ENCODE results near the gene WDR73. TPM values are rescaled to one million over a fixed set of nuclear protein-coding genes. Genes with fewer than 3 reads are reported as not detected.

Gene WDR73
- total and polyA plus RNA-seq, 2 of the 8 experiments (the other 6 are each of a cell fraction or from before 2014, with no cell fraction given) = 22.7 to 23.1 TPM

- TF ChIP-seq, protein P1, sequence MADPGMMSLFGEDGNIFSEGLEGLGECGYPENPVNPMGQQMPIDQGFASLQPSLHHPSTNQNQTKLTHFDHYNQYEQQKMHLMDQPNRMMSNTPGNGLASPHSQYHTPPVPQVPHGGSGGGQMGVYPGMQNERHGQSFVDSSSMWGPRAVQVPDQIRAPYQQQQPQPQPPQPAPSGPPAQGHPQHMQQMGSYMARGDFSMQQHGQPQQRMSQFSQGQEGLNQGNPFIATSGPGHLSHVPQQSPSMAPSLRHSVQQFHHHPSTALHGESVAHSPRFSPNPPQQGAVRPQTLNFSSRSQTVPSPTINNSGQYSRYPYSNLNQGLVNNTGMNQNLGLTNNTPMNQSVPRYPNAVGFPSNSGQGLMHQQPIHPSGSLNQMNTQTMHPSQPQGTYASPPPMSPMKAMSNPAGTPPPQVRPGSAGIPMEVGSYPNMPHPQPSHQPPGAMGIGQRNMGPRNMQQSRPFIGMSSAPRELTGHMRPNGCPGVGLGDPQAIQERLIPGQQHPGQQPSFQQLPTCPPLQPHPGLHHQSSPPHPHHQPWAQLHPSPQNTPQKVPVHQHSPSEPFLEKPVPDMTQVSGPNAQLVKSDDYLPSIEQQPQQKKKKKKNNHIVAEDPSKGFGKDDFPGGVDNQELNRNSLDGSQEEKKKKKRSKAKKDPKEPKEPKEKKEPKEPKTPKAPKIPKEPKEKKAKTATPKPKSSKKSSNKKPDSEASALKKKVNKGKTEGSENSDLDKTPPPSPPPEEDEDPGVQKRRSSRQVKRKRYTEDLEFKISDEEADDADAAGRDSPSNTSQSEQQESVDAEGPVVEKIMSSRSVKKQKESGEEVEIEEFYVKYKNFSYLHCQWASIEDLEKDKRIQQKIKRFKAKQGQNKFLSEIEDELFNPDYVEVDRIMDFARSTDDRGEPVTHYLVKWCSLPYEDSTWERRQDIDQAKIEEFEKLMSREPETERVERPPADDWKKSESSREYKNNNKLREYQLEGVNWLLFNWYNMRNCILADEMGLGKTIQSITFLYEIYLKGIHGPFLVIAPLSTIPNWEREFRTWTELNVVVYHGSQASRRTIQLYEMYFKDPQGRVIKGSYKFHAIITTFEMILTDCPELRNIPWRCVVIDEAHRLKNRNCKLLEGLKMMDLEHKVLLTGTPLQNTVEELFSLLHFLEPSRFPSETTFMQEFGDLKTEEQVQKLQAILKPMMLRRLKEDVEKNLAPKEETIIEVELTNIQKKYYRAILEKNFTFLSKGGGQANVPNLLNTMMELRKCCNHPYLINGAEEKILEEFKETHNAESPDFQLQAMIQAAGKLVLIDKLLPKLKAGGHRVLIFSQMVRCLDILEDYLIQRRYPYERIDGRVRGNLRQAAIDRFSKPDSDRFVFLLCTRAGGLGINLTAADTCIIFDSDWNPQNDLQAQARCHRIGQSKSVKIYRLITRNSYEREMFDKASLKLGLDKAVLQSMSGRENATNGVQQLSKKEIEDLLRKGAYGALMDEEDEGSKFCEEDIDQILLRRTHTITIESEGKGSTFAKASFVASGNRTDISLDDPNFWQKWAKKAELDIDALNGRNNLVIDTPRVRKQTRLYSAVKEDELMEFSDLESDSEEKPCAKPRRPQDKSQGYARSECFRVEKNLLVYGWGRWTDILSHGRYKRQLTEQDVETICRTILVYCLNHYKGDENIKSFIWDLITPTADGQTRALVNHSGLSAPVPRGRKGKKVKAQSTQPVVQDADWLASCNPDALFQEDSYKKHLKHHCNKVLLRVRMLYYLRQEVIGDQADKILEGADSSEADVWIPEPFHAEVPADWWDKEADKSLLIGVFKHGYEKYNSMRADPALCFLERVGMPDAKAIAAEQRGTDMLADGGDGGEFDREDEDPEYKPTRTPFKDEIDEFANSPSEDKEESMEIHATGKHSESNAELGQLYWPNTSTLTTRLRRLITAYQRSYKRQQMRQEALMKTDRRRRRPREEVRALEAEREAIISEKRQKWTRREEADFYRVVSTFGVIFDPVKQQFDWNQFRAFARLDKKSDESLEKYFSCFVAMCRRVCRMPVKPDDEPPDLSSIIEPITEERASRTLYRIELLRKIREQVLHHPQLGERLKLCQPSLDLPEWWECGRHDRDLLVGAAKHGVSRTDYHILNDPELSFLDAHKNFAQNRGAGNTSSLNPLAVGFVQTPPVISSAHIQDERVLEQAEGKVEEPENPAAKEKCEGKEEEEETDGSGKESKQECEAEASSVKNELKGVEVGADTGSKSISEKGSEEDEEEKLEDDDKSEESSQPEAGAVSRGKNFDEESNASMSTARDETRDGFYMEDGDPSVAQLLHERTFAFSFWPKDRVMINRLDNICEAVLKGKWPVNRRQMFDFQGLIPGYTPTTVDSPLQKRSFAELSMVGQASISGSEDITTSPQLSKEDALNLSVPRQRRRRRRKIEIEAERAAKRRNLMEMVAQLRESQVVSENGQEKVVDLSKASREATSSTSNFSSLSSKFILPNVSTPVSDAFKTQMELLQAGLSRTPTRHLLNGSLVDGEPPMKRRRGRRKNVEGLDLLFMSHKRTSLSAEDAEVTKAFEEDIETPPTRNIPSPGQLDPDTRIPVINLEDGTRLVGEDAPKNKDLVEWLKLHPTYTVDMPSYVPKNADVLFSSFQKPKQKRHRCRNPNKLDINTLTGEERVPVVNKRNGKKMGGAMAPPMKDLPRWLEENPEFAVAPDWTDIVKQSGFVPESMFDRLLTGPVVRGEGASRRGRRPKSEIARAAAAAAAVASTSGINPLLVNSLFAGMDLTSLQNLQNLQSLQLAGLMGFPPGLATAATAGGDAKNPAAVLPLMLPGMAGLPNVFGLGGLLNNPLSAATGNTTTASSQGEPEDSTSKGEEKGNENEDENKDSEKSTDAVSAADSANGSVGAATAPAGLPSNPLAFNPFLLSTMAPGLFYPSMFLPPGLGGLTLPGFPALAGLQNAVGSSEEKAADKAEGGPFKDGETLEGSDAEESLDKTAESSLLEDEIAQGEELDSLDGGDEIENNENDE (IDR thresholded peaks at IDR 0.05; ENCODE audit: insufficient replicate concordance, low read length) = no peak
- TF ChIP-seq SP1 (IDR thresholded peaks at IDR 0.05; ENCODE audit: low read depth, low read length) (no peak), TCF12 (IDR thresholded peaks at IDR 0.05; ENCODE audit: low read depth, low read length) (no peak), TAF7 (optimal IDR thresholded peaks at IDR 0.05; ENCODE audit: borderline replicate concordance, low read depth, low read length) (peak; percentile 52), BRCA1 (IDR thresholded peaks at IDR 0.05; ENCODE audit: low read depth, low read length) (no peak), JUND (IDR thresholded peaks at IDR 0.05; ENCODE audit: low read length) (no peak), SRF (IDR thresholded peaks at IDR 0.05; ENCODE audit: low read depth, low read length) (no peak), EGR1 (IDR thresholded peaks at IDR 0.05; ENCODE audit: borderline replicate concordance, low read depth, low read length) (peak; percentile 50; the same call in 1 of the 2 replicates), FOSL1 (IDR thresholded peaks at IDR 0.05; ENCODE audit: insufficient read depth, low read depth, low read length) (no peak)
- TF ChIP-seq, protein P2, sequence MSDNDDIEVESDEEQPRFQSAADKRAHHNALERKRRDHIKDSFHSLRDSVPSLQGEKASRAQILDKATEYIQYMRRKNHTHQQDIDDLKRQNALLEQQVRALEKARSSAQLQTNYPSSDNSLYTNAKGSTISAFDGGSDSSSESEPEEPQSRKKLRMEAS (IDR thresholded peaks at IDR 0.05) = peak; percentile 60
Observed at GRCh38 chr15:84658080-84658787, 4.2 kb upstream of the WDR73 start, which contains the start of gene NMB (continued).
